ENCODE results near the gene USP37.

DNA sequence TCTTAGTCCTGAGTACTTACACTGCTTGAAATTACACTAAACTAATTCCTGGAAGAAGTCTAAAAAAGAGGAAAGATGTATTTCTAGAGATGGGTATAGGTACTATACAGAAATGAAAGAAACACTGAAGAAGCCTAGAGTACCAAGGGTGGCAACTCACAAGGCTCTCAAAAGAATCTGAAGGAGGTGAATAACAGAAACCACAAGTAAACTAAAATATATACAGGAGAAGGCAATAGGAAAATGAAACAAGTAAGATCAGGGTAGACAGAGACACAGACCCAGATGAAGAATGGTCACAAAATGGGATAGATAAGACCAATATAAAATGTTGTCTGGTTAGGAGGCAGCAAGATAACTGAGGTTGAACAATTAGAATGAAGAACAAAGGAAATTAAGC, 59.9 kb downstream of the USP37 start:
- TF ChIP-seq MAZ (IDR thresholded peaks at IDR 0.05; ENCODE audit: borderline replicate concordance, low read depth, low read length) (no peak), CEBPB (IDR thresholded peaks at IDR 0.05; ENCODE audit: low read depth, low read length) (no peak), POLR2A (IDR thresholded peaks at IDR 0.05; ENCODE audit: low read depth, low read length) (no peak), CTCF (conservative IDR thresholded peaks at IDR 0.05; ENCODE audit: low read depth, low read length) (no peak), RAD21 (IDR thresholded peaks at IDR 0.05; ENCODE audit: low read length) (no peak), RFX5 (IDR thresholded peaks at IDR 0.05; ENCODE audit: low read depth, low read length) (no peak), MXI1 (IDR thresholded peaks at IDR 0.05; ENCODE audit: borderline replicate concordance, low read depth, low read length) (no peak), RCOR1 (IDR thresholded peaks at IDR 0.05; ENCODE audit: insufficient replicate concordance, low read length) (no peak), BHLHE40 (IDR thresholded peaks at IDR 0.05; ENCODE audit: low read depth, low read length) (no peak), MAFK (IDR thresholded peaks at IDR 0.05; ENCODE audit: low read depth, low read length) (no peak)

Measured in IMR-90 (cell line).